GM10266 (cell line): ENCODE data around the gene CASTOR1.

Experiments used
- DNase-seq: peaks from one replicate; pipeline ENCODE4 v3.0.0; 2012; ENCODE audit errors: extremely low spot score
- TF ChIP-seq, protein P1 (sequence below): IDR thresholded peaks from 2 replicates; pipeline ENCODE4 v1.5.1; 2012; ENCODE audit warnings: mild to moderate bottlenecking, low read depth; ENCODE audit not compliant: control insufficient read depth, insufficient read depth; ENCODE audit errors: missing control alignments

CASTOR1 gene

DNA sequence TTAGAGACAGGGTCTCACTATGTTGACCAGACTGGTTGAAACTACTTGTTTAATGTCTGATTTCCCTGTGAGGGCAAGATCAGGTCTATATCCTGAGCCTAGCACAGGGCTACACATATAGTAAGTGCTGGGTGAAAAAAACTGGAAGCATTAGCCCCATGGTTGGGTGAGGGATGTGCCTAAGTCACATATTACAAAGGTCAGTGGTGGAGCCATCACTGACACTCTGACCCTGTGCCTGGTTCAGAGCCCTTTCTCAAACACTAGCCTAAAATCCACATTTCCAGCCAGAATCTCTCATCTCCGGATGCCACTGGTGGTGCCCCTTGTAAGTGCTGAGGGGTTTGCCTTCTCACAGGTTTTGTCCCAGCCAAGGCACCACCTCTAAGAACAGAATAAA lies 28.5 kb upstream of the CASTOR1 start:
- TF ChIP-seq, protein P1, sequence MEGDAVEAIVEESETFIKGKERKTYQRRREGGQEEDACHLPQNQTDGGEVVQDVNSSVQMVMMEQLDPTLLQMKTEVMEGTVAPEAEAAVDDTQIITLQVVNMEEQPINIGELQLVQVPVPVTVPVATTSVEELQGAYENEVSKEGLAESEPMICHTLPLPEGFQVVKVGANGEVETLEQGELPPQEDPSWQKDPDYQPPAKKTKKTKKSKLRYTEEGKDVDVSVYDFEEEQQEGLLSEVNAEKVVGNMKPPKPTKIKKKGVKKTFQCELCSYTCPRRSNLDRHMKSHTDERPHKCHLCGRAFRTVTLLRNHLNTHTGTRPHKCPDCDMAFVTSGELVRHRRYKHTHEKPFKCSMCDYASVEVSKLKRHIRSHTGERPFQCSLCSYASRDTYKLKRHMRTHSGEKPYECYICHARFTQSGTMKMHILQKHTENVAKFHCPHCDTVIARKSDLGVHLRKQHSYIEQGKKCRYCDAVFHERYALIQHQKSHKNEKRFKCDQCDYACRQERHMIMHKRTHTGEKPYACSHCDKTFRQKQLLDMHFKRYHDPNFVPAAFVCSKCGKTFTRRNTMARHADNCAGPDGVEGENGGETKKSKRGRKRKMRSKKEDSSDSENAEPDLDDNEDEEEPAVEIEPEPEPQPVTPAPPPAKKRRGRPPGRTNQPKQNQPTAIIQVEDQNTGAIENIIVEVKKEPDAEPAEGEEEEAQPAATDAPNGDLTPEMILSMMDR: no peak
- no peak for DNase-seq

DNA sequence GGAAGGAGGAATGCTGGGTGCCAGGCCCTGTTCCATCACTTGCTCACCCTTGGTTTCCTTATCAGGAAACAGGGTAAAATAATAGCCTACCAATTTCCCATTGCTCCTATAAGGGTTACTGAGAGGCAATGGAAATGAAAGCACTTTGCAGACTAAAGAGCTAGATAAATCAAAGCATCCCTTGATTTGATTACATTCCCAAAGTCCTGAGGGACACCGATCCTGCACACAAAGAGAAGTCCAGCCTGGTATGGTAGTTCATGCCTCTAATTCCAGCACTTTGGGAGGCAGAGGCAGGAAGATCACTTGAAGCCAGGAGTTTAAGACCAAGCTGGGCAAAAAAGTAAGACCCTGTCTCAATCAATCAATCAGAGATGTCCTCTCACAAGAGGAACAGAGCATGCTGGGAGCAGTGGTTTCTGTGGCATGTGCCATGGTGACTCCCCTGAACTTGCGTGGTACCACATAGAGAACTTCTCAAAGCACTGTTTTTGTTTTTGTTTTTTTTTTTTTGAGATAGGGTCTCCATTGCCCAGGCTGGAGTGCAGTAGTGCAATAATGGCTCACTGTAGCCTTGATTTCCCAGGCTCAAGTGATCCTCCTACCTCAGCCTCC lies 26.8 kb upstream of the CASTOR1 start:
- TF ChIP-seq, protein P1: no peak
- no peak for DNase-seq

DNA sequence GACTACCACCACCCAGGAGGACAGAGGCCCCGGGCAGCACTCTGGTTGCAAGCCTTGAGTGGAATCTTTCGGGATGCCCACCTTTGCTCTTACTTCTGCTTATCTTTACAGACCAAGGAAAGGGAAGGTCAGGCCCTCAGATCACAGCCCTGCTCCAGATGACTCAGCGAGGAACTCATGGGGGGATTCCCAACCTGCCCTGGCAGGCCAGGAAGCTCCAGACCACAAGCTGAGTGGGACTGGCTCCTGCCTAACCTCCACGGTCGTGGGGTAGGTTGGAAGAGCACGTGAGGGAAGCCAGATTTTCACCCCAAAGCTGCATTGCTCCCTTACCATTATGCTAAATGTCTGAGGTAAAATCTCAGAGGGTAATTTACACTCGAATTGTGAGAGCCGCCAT lies 25.6 kb upstream of the CASTOR1 start:
- TF ChIP-seq, protein P1: no peak
- DNase-seq: peak; percentile 47

DNA sequence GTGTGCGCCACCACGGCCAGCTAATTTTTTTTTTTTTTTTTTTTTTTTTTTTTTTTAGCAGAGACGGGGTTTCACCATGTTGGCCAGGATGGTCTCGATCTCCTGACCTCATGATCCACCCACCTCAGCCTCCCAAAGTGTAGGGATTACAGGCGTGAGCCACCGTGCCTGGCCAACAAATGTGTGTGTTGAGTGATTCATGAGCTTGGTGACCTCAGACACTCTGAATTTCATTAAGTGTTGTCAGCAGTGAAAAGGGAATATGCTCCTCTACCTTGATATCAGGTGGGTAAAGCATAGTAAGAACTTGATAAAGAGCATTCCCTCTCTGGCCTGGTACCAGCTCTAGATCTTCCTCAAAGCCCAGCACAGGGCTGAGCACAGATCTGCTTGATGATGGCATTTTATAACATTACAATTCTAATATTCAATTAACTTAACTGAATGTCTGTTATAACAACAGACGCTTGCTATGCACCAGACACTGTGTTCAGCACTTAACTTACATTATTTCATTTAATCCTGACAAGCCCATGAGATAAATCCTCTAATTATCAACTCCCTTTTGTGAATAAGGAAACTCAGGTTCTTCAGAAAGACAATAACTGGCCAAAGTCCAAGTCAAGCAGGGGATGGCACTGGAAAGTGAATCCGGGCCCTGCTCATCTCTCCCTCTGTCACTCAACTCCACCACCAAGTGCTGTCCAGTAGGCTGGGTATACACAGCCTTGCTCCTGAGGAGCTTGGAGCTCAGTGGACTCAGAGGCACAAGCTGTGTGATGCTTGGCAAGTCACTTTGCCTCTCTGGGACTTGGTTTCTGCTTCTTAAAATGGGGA lies 24.4 kb upstream of the CASTOR1 start:
- DNase-seq: no peak
- TF ChIP-seq, protein P1: no peak

DNA sequence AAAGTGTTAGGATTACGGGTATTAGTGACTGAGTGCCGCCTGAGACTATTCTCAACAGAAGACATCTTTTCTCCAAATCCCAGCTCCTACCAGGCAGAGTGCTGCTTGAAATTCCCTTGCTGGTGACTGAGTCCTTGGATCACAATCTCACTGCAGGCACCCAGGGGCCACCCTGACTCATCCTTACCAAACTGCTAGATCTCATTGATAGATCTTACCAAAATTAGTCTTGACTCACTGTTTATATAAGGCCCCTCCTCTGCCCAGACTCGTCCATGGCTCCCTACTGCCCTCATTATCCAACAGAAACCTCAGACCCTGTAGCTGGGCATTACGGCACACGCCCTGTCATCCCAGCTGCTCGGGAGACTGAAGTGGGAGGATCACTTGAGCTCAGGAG lies 22.7 kb upstream of the CASTOR1 start:
- DNase-seq: no peak

DNA sequence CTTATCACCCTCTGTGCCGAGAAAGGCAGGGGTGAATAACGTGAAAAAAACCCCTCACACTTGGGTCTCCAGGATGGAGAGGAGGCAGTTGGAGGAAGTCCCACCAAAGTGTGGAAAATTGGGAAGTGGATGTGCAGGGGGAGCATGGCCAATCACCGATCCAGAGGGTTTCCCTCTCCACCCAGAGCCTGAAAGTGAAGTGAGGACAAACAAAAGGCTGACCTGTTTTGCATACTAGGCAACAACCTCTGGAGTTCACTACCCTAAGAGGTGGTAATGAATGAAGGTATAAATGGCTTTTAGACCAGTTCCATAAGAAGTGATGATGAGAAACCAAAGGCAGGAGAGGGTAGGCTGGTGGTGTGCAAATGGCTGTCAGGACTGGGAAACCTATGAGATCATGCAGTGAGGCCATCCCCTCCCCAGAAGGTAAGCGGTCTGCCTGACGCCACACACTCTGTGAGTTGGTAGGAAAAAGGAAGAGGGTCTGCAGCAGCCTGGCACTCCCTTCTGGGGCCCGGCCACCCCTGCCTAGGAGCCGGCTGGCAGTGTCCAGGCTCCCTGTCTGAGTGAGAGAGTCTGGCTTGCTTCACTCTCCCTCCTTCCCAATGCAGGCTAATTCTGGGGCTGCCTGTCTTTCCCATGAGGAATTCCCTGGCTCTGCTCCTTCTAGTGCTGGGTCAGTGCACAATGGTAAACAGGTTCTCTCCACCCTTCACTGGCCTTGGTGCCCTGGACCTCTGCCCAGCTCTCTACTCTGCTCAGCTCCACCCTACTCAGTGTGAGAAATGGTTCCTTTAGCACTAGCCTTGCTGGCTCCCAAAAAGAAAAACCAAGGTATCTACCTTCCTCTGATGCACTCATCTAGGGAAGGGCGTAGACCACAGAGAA lies 21.8 kb upstream of the CASTOR1 start:
- TF ChIP-seq, protein P1: no peak
- DNase-seq: no peak

More for the DNA sequence above, 22.7 kb upstream of the CASTOR1 start:
- TF ChIP-seq, protein P1: no peak
